HG03097 (cell line): ENCODE results near the gene PDZD2.
"Not testable (repeated sequence)": the region's sequence is repeated elsewhere in the genome, so short reads cannot be mapped to it uniquely, and the experiment has no call there.

Experiments used
- ATAC-seq: cut with Tn5 transposase; IDR thresholded peaks from one replicate; pipeline ENCODE4 v1.9.1; 2021; ENCODE audit not compliant: unreplicated experiment, low FRiP score

PDZD2 gene

DNA sequence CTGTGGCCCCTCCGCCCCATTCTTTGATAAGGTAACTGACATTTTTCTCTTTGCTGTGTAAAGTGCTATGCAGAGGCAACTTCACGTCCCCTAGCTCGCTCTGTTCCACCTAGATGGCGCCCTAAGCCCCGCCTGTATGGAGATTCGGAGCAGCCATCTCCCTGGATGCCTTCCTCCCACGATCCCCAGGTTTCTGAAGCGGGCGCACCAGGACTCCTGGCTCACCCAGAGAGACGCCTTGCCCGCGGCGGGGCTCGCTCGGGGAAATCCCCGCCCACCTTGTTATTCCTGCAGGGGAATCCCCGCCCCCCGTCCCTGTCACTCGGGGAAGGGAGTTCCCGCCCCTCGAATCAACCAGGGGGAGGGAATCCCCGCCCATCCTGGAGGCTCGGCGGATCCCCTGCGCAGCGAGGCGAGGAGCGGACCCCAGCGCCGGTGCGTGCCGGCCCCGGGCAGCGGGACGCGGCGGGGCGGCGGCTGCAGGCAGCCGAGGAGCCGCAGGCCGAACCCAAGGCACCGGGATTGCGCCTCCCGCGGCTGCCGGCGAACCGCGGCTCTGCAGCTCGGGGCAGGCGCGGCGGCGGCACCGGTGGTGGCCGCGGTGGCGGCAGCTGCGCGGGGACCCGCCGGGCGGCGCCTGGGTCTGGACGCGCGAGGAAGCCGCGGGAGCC, at the start of gene PDZD2:
Gene PDZD2, plus strand, starts transcription at position 384 of the 671 bp plus-strand sequence.
- peak; percentile 72 for ATAC-seq

DNA sequence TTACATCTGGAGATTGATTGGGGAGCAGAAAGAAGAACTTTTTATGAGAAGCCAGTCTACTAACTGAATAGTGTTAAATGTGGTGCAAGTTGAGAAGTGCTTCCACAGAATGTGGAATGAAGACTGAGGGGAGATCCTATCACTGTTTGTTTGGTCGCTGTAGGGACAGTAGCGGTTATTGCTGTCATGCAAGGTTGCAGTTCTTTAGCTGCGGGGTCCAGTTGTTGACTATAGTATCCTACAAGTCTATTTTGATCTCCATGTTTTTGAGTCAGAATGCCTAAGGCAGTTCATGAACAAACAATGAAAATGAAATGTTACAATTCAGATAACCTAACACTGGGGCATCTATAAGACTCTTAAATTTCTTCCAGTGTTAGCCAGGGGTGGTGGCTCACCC, 45.3 kb upstream of the PDZD2 start:
- no peak for ATAC-seq

DNA sequence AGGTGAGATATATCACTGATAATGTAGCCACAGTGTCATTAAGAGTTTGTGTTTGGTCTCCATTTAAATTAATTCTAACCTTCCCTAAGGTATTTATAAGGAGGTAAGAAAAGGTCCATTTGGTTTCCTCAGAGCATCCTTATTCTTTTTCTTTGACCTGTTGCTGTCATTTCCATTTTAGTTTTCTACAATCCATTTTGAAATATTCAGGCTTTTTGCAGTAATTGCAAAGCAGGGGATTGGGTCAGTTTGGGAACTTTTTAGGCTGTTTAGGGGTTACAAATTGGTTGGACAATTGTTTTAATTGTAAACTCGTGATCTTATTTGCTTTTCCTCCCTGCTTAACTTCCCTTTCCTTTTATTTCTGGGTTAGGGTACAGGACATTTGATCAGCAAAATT, 42.6 kb upstream of the PDZD2 start:
- ATAC-seq: no peak

DNA sequence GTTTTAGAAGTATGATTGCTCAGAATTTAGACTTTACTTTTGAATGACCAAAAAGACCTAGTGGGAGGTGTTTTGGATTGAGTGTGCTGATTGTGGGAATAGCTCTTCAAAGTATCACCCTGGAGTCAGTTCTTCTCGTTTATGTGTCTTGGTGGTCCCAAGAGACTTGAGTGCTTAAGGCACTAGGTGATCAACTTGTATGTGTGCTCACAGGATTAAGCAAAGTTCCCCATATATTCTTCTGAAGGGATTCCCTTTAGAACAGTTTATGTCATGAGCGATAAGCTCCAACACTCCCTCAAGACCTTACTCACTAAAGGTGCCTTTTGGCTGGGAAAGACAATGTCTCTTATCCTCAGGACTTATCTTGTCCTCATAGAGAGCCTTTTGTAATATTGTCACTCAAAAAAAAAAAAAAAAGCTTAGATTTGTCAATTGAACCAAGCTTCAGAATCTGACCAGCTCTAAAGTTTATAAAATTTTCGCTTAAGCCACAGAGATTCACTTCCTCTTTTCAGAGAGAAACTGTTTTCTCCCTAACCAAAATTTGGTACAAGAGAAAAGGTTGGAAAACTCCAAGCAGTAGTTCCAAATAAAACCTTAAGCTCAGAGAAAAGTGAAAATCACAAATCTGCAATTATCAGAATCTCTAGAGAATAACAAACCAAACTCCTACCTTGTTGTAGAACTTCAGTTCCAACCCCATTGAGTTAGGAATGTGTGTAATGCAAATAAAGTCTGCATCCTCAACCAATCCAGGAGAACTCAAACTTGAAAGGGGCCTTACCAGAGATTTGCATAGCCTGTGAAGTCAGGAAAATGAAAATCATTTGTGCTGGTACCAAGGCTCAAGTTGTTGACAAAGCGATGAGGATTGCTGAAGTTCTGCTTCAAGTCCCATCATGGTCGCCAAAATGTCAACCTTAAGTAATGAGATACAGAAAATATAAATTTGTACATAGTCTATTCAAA, 40.0 kb upstream of the PDZD2 start:
- ATAC-seq: no peak

DNA sequence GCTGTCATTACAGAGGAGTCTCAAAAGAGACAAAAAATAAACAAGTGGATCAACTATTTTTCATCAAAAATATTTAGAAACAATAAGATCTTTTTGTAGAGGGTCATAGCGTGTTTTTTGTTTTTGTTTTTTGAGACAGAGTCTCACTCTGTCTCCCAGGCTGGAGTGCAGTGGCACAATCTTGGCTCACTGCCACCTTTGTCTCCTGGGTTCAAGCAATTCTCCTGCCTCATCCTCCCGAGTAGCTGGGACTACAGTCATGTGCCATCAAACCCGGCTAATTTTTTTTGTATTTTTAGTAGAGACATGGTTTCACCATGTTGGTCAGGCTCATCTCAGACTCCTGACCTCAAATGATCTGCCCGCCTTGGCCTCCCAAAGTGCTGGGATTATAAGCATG, 36.6 kb upstream of the PDZD2 start:
- ATAC-seq: not testable (repeated sequence)

DNA sequence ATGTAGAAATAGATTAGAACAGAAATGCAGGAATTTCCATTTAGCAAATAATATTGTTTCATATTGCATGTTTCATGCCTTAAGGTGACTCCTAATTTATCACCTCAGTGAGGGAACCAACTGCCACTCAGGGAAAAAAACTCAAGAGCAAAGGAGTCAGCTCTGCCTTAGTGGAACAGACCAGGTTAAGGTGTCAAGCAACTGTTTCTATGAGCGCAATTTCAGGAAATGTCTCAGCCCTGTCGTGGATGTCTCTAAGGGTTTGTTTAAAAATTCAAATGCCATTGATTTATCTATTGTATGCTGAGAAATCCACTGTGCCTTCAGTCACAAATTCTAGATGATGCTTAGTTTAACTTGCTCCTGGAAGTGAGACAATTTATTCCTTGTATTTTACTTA, 34.7 kb upstream of the PDZD2 start:
- ATAC-seq: no peak

DNA sequence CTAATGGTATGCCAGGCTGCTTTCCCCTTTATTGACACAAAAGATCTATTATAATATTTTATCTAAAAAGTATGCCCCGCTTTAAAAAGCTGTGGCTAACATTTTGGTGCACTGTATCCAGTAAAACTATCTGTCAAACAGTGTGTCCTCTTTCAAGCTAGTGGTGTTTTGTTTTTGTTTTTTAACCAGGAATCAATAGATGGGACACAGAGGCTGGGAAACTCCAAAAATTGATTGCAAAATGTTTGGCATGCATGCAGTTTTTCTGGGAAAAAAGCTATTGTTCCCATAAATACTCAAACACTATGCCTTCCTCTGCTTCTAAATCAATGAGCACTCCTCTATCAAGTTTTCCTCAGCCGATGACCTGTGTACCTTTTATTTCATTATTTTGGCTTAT, 34.3 kb upstream of the PDZD2 start:
- ATAC-seq: no peak

DNA sequence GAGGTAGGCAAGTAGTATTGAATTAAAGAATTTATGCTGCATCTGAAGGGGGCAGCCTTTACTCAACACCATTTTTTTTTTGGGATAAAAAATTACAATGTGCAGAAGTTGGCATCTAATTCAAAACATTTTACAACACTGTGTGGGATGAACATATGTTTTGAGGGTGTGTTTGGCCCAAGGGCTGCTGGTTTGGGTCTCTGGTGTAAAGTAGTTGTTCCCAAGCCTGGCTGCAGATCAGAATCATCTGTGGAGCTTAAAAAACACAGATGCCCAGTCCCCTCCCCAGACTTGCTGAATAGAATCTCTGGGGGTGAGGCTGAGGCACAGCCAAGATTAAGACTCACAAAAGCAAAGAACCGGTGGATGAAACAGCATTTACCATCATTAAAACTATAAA, 33.0 kb upstream of the PDZD2 start:
- no peak for ATAC-seq

DNA sequence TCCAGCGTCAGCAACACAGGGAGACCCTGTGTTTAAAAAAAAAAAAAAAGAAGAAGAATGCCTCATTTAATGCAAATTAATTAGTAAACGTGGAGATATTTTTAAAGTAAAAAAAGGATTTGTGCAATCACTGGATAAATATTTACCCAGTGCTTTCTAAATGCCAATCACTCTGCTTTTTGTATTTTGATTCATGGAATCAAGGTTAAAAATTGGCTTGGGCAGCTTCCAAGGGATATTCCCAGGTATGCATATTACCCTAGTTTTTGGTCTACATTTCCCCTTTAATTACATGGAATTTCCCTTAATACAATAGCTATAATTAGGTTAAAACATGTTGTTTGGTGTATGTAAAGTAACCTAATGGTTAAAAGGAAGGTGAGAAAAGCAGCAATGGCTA, 31.4 kb upstream of the PDZD2 start:
- no peak for ATAC-seq

DNA sequence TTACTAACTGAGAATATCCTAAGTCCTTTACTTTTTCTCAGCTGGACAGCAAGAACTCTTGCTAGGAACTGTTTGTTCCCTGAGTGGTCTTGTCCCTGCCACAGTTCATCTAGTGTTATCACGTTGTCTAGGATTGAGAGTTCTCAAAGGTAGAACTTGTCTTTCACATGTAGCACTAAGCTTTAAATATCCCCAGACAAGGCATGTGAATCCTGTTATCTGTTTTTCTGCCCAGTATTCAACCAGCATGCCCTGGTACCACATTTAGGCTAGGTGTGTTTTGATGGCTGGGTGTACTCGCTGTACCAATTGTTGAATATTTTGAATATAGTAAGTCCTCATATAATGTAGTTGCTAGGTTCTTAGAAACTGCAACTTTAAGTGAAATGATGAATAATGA, 27.9 kb upstream of the PDZD2 start:
- ATAC-seq: no peak

DNA sequence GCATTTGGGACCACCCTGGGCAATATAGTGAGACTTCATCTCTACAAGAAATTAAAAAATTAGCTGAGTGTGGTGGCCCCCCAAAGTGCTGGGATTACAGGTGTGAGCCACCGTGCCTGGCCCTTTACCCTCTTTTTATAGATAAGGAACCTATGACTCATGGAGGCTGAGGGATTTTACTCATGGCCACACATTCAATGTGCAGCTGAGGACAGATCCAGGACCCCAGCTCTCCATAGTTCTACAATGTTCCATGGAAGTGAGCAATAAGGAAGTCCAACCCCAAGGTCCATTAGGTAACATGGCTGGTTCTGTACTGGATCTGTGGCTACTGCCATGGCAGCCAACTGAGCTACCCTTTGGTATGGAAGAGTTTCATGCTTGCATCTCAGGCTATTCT, 25.3 kb upstream of the PDZD2 start:
- ATAC-seq: no peak

DNA sequence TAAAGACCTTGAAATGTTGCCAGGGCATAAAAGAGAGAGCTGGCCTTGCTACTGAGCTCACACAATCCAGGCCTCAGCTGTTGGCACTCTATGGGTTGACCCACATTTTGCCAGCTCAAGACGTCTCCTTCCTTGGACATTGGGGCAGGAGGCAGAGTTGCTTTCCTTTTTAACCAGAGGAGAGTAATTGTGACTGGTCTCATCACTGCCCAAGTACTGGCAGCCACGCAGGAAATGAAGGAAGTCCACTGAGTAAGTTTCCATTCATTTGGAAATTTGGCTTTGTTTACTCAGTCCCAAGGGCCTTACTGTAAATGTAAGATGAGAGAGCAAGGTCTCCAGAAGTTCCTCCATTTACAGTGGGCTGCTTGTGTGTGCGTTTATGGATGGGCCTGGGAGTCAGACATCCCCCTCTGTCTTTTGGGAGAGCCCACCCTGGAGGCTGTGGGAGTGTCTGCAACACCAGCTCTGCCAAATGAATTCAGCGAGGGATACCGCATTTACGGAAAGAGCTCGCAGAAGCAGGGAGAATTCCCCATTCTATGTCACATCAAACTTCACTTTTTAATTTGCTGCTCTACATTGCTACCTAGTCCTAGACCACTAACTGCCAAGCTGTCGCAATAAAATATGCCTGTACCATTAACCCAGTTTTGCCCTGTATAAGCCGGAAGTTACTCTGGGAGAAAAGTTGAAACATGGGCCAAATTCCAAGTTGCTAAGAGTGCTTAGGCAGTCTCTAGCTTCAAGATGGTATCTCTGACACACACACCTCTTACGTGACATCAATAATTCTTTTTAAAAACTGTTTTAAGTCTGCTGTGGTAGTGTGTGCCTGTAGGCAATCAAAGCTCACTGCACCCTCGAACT, 24.5 kb upstream of the PDZD2 start:
- no peak for ATAC-seq

DNA sequence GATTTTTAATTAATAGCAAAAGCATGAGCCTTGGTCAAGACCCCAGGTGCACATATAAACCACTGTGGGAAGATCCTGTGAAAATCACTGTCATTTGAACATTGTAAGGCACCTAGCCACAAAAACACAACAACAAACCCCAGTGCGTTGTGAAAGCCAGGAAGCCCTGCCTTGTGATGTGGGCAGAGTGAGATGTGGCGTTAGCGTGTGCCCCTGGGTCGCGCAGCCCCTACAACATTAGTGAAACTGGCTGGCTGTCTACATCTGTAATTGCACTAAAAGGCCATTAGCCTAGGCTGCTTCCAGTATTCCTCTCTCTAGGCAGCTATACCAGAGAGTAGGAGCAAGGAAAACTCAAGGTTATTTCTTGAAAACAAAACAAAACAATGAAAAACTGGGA, 21.1 kb upstream of the PDZD2 start:
- ATAC-seq: no peak

DNA sequence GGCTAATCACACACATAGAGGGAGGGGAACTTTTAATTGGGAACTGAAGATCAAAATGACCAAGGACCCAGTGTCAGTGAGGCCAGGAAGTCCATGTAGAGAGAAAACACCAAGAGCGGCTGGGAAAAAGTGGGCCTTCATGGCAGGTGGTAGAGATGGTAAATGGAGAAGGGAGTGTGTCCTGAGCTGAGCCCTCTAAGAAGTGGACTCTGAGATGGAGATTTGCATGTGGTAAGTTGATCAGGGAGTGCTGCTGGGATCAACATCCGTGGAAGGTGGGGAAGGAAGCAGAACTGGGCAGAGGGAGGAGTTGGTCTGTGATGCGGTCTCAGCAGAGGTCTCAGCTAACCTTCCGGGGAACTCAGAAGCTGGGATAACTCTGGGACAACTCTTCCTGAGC, 18.9 kb upstream of the PDZD2 start:
- no peak for ATAC-seq

DNA sequence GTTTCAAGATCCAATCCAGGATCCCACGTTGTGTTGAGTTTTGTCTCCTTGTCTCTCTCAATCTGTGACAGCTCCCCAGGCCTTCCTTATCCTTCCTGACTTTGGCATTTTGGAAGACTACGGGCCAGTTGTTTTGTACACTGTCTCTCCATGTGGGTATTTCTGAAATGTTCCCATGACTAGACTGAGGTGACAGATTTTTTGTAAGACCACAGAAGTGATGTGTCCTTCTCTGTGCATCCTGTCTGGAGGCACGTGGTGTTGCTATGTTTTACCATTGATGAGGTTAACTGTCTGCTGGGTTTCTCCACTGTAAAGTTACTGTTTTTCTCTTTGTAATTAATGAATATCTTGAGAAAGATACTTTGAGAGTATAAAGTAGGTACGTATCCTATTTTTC, 15.7 kb upstream of the PDZD2 start:
- no peak for ATAC-seq

DNA sequence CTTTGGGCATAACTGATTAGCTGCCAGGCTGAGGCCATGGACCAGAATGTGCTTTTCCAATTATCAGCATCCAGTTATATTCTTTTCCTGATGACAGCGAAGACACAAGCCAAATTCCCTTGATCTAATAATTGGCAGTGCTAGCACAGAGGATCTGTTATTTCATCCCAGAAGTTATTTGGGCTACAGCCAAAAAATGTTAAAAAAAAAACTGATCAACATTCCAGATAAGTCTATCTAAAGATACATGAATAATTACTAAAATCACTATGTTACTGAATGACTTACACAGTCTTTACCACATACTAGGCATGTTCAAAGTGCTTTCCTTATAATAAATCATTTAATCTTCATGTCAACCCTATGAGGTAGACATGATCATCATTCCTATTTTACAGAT, 13.5 kb upstream of the PDZD2 start:
- ATAC-seq: no peak

DNA sequence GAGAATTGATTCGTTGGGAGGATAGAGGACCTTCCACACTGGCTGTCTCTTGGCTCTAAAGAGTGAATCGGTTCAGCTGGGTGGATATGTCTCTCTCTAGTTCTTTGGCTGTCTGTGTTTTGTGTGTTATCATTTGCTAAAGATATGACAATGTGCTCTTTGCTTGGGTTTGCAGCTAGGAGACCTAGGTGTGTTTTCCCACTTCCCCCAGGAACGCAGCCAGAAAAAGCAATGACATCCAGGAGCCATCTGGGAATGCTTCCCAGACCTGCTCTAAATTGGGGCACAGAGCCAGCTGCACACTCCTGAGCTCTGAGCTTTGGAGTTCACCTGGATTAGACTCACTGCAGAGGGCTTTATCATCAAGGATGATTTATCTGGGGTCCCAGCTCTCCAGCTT, 12.8 kb upstream of the PDZD2 start:
- ATAC-seq: no peak

DNA sequence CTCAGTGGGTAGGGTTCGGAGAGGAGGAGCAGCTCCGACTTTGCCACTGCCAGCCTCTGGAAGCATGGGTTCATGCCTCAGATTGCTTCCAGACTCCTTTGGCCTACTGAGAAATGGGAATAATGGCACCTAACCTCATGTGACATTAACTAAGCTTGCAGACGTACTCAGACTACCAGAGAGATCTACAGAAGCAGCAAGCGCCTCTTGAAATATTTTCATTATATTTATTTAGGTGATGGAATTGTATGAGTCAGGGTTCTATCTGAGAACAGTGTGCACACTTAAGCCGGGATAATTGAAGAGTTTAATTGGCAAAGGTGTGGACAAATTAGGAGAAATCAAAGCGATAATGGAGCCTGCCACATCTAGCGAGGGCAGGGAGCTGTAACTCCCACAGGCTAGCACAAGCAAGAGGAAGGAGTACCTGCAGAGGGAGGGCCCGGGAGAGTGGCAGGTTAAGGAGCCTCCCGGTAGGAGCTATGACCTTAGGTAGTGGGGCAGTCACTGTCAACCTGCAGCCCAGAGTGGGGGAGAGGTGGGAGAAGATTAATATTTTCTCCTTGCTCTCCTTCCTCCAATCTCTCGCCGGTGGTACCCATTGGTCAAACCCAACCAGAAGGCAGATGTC, 12.2 kb upstream of the PDZD2 start:
- ATAC-seq: no peak

DNA sequence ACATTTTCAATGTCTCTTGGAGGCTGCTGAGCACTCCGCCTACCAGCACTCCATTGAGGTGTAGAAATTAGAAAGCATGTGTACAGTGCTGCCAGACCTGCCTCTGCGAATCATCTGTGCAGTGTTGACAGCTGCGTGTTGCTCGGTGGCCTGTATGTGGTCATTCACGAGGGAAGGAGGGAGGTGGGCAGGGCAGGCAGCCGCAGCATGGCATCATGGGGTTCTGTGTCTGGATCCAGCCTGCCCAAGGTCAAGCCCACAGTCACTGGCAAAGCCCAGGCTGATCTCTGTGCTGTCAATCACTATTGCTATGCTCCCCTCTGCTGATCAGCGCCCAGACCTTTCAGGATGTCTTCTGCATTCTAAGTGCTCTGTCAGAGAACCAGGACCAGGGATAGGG, 8.0 kb upstream of the PDZD2 start:
- no peak for ATAC-seq

DNA sequence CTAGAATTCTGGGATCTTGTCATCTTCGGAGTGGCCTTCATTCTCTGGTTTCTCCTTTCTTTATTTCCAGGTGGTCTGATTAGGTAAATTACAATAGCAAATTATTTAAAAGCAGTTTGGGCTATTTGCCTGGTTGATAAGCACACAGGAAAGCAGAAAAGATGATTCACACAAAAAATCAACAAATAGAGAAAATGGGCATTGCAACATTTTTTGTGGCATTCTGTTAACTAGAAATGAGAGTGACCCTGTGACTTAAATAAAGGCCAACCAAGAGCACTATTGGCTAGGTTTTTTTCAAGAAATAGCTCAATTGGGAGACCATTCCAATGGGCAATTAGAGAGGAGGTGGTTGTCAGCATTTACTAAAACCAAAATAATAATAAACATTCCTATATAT, 6.5 kb upstream of the PDZD2 start:
- ATAC-seq: no peak

DNA sequence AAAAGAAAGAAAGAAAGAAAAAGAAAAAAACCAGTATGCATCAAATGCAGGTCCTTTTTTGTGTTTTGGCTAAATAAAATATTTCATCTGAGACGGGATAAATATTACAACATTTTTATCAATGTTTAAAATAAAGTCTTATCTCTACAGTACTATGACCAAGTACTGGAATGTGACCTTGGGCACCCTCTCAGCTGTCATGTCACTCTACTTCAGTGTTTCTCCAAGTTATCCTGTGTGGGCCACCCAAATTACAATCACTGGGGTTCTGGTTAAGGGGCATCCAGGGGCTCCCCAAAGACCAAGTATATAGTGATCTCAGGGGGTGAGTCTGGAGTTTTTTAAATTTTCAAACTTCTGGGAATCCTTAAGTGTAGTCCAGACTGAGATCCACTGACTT, 3.5 kb upstream of the PDZD2 start:
- ATAC-seq: no peak
